ENCODE data around the gene TMEM101.
"Not testable (repeated sequence)": the region's sequence is repeated elsewhere in the genome, so short reads cannot be mapped to it uniquely, and the experiment has no call there.

Gene TMEM101

DNA sequence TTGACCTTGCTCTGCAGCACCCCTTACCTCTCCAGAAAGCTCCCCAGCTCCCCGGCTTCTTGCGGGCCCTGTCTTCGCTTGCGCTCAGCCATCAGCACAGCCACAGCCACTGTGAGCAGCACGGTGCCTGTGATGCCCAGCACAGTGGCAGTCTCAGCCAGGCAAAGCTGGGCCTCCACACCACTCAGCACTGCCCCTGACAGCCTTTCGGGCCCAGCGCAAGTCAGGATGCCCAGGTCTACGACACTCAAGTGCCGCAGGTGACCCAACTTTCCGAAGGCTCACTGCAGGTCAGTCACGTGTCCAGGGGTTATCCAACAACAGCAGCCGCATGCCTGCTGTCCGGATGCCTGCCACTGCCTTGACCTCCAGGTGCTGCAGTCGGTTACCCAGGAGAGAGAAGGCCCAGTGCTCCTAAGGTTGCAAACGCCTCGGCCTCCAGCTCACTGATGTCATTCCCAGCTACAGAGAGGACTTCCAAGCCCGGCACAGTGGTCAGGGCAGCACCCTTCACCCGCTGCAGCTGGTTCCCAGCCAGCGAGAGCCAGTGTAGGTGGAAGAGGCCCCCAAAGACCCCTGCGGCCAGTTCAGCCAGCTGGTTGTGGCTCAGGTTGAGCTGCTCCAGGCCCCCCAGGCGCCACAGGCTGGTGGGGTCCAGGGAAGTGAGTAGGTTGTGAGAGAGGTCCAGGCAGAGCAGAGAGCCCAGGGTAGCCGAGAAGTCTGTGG is 8.9 kb upstream of the TMEM101 start:
- DNase-seq (ENCODE audit: low read depth): no peak

DNA sequence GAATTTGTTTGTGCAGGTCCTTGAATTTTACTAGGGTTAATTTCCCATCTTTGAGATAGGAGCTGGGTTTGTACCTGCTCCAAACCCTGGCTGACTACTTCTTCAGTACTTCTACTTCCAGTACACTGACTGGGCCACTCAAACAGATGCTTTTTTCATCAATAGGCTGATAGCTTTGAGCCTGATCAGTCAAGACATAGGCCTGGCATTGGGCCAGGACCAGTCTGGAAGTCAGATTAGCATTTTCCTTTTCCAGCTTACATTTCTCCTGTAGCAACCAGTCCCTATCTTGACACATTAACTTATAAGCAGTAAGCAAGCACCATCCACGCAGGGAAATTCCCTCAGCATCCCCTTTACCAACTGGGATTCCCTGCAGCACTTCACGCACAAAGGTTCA is 7.5 kb upstream of the TMEM101 start:
- DNase-seq (ENCODE audit: low read depth): no peak

DNA sequence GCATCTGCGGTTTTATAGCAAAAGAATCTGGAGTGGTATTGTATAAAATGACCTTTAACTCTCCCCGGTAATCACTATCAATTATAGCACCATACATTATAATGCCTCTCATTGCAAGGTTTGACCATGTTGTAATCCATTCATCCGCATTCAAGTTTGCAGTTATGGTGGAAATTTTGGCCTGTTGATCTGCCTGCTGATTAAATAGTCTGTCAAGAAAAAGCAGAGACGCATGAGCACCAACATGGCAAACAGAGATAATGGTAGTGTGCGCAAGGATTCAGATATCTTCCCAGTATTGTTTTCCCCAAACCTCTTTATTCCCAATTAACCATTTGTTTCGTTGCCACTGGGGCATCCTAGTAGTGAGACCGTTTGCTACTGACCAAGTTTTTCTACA is 6.5 kb upstream of the TMEM101 start:
- not testable (repeated sequence) for DNase-seq (ENCODE audit: low read depth)

DNA sequence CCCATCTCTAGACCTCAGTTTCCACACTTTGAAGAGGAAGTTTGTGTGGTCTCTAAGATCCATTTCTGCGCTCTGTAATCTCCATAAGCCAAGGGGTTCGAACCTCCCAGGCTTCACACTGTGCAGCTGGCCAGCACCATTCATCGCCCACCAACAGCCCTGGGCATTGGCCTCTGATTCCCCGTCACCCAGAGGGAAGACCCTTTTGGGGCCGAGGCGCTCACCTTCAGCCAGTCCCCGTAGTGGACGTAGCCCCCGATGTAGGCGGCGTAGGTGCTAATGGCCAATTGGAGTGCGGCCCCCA is 678 bp downstream of the TMEM101 start:
- DNase-seq (ENCODE audit: low read depth): no peak

DNA sequence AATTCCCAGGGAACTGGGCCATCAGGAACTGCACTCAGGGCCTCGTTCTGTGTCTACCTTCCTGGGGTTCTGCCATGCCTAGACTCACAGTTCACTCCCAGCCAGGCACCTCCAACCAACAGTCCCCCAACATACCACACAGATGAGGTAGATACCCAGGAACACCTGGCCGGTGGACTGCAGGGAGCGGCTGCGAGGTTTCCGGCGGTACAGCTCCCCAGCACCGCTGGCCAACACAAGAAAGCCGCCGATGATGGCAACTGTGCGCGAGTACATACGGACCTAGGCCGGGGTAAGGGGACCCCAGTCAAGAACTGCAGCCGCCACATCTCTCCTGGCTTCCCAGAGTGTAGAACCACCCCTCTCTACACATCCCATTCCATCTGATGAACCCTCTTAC is 1.9 kb downstream of the TMEM101 start:
- no peak for DNase-seq (ENCODE audit: low read depth)

DNA sequence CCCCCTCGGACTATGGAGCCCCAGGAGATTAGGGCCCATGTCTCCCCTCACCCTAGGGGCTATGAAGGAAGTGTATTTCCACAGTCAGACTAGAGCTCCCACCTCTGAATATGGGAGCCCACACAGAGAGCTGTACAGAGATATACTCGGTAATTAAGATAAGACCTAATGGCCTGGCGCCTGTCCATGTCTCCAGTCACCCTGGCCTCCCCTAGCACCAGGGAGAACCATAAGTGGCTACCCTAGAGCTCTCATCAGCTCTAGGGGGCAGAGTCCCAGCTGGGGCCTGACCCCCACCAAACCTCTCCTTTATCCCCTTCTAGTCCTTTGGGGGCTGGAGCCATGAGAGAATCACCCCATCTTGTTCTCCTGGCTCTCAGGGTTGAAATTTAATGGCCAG is 2.4 kb downstream of the TMEM101 start:
- no peak for DNase-seq (ENCODE audit: low read depth)

DNA sequence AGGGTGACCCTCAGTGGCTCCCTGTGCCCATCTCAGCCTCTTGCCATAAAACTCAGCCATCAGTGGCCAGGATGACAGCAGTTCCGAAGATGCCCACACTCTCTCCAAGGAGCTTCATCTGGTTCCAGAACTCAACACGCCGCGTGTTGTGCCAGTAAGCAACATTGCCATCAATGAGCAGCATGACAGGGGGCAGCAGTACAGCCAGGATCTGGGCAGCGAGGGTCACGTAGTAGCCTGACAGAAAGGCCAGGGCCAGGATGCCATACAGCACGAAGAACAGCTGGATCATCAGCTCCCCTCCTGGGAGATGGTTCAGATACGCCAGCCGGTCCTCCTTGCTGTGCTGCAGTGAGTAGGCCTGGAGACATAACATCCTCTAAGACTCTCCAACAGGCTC is 2.9 kb downstream of the TMEM101 start:
- no peak for DNase-seq (ENCODE audit: low read depth)

DNA sequence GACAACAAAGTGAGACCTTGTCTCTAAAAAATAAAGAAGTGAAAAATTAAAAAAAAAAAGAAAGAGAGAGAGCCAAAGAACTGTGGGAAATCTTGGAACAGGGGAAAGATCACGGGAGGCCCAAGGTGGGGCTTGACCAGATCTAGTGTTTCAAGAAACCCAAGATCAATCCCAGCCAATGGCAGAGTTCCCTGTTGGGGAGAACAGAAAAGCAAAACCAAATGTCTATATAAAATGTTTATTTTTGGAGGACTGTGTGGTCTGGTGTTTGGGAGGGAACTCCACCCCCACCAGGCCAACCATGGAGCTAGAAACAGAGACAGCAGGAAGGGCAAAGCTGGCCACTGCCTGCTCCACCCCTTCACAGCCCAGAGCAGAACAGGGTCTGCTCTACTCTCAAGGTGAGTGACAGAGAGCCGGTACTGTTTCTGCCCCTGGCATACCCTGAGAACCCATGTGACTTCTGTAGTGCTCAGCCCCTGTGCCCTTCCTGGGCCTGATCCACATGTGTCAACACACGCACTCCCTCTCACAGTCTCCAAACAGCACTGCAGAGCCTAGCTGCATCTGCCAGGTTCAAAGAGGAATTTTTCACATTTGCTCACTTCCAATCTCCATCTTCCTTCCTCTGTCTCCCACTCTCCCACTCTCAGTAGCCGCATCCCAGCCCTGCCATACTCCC is 3.7 kb downstream of the TMEM101 start:
- peak; percentile 75 for DNase-seq (ENCODE audit: low read depth)

DNA sequence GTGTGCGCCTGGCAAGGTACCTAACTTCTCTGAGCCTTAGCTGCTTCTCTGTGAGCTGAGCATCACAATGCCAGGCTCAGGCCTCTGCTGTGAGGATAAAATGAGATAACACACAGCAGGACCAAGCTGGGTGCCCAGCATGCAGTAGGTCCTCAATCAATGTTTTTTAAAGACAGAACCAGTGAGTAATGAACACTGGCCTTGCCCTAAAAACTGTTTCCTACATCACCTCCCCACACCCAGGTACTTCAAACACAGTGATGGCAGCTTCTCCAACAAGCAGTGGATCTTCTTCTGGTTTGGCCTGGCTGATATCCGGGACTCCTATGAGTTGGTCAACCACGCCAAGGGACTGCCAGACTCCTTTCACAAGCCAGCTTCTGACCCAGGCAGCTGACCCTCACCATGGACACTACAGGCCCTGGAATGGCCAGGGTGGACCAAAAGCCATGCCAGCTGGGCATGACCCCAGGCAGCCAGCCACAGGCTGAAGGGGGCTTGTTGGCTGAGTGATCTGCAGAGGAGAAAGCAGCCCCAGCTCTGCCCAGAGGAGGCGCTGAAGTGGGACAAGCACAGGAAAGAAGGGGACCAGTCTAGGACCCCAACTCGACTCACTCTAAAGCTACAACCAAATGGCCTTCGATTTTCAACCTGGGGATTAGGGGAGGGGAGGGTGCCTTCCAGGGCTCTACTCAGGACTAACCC is 6.4 kb downstream of the TMEM101 start:
- no peak for DNase-seq (ENCODE audit: low read depth)

DNA sequence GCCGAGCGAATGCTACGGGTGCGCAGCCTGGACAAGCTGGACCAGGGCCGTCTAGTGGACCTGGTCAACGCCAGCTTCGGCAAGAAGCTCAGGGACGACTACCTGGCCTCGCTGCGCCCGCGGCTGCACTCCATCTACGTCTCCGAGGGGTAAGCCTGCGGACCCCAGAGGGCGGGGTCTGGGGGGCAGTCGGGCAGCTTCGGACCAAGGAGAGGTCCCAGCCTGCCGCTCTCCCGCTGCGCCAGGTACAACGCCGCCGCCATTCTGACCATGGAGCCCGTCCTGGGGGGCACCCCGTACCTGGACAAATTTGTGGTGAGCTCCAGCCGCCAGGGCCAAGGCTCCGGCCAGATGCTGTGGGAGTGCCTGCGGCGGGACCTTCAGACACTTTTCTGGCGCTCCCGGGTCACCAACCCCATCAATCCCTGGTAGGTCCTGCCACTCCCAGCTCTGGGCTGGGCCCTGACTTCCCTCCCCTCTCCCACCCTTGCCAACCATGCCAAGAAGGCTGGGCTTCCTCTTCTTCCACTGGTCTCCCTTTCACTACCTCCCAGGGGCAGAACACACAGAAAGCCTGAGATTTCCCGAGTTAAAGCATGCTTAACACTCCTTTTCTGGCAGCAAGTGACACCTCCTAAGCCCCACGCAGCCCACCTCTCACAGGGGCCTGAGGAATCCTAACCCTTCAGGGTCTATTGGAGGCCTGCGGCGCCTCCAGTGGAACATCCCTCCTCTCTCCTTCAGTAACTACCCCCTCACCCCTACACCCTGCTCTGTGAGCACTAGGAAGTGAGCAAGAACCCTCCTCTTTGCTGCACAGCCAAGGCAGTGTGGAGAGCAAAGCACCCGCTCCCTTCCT is 7.2 kb downstream of the TMEM101 start:
- peak; percentile 54 for DNase-seq (ENCODE audit: low read depth)

DNA sequence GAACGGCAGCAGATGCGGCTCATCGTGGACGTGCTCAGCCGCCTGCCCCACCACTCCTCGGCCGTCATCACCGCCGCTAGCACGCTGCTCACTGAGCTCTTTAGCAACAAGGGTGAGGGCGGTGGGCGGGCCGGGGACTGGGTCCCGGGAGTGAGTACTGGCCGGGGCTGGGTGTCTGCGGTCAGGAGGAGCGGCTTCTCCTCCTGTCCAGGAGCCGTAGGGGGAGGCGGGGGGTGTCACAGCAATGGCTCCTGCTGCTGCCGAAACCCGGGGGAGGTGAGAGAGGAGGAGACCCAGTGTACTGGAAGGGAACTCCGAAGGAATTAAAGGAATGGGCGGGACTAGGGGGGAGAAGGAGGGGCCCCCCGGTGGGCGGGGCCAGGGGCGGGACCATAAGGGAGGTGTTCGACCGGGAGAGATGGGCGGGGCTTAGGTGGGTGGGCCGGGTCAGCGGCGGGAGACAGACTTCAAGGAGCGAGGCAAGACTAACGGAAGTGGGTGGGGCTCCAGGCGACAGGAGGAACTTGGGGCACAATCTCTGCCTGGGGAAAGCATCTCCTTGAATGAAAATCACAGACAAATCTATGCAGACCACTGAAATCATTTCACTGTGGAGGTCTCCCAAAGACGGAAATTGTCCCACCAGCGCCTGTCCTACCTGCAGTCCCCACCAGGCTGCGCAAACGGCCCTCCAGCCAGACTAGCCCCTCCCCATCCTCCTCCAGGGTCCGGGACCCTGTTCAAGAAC is 8.0 kb downstream of the TMEM101 start:
- peak; percentile 98 for DNase-seq (ENCODE audit: low read depth)

DNA sequence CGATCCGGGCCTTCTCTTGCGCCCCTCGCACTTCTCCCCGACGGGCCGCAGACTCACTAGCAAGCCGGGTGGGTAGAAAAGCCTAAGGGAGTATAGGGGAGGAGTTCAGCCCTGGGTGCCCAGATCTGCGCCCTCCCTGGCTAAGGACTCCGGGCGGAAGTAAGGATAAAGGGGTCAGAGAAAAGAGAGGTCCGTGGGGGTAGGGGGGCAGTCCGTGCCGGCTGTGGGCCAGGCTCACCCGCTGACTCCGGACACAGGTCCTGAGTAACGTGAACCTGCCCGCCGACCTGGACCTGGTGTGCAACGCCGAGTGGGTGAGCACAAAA is 8.5 kb downstream of the TMEM101 start:
- no peak for DNase-seq (ENCODE audit: low read depth)

DNA sequence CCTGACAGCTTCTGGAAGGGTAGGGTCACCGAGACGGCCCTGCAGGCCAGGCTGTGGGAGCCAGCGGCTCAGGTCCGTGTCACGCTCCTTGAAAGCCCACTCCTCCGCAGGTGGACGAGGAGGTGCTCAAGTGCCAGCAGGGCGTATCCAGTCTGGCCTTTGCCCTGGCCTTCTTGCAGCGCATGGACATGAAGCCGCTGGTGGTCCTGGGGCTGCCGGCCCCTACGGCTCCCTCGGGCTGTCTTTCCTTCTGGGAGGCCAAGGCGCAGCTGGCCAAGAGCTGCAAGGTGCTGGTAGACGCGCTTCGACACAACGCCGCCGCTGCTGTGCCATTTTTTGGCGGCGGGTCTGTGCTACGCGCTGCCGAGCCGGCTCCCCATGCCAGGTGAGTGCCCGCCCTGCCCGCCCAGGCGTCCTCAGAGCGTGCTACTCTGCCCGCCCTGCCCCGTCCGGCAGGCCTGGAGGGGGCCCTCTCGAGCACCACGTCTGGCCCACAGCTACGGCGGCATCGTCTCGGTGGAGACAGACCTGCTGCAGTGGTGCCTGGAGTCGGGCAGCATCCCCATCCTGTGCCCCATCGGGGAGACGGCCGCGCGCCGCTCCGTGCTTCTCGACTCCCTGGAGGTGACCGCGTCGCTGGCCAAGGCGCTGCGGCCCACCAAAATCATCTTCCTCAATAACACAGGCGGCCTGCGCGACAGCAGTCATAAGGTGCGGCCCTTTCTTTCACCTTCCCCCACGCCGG is 9.1 kb downstream of the TMEM101 start:
- no peak for DNase-seq (ENCODE audit: low read depth)

DNA sequence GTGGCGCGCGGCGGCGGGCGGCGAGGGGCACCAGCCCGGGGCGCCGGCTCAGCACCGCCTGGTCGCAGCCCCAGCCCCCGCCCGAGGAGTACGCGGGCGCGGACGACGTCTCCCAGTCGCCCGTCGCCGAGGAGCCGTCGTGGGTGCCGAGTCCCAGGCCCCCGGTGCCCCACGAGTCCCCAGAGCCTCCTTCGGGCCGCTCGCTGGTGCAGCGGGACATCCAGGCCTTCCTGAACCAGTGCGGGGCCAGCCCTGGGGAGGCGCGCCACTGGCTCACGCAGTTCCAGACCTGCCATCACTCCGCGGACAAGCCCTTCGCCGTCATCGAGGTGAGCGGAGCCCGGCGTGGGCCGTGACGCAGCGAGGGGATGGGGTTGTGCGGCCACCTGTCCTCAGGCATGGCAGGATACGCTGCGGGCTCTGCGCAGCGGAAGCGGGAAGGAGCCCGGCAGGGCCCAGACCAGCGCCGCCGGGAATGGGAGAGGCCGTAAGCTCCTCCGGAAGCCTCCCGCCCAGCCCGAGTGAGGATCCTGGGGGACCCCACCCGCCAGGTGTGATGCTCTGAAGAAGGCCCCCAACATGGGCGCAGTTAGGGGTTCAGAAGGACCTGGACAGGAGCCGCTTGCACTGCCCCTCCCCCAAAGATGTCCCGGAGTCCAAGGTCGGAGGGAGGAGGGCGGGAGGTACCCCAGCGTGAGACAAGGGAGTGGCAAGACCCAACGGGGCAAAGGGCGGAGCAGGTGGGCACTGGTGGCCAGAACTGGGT is 9.8 kb downstream of the TMEM101 start:
- no peak for DNase-seq (ENCODE audit: low read depth)

DNA sequence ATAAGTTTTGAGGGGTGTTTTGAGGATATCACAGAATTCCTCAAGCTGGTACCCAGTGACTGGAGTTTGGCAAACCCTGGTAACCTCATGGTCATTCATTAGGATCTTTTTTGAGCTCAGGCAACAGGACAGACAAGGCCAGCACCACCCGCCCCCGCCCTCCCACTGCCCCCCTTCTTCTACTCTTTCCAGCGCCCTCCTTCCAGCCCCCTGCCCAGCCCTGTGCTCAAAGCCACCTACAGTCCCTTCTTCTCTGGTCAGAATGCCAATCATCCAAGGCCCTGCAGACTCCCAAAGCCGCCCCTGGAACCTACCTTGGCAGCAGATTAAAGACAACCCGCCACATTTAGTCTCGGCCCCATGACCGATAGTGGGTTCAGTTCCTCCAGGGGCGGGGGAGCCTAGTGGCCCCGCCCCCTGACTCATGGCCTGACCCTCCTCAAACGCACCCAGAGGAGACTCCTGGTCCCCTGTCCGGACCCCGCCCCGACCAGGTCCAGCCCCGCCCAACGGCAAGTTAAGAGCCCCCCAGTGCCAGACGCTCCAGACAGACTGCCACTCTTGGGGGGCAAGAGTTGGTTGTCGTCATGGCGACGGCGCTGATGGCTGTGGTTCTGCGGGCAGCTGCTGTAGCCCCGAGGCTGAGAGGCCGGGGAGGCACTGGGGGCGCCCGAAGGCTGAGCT is 10.5 kb downstream of the TMEM101 start, which contains the start of gene NAGS:
NAGS (plus strand) TSS at position 546 of the 684 bp plus-strand sequence; CDS start at position 588, 42 bp downstream.
- no peak for DNase-seq (ENCODE audit: low read depth)

DNA sequence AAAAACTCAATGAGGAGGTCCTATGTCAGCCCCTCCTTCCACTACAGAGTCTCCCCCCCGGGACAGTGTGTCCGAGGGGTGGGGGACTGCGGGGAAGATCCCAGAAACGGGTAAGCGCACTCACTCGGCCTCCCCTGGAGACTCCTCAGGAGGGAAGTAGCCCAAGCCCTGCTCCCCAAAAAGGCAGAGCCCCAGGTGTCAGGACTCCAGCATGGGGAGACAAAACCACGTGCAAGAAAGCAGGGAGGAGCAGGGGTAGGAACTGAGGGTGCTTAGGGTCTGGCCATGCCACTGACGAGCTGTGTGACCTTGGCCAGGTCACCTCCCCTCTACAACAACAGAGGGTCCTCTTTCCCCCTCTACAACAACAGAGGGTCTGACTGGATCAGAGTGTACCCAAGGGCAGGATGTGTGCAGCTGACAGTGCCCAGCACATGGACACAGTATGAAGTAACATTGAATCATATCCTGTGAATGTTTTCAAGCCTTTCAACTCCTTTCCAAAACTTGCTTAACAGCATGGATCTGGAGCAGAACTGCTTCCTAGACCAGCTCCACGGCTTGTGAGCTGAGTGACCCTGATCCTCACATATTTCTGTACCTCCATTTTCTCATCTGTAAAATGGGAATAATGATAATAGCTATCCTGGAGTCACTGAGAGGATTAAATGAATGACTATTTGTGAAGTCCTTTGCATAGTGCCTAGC is 12.5 kb downstream of the TMEM101 start:
- peak; percentile 86 for DNase-seq (ENCODE audit: low read depth)

DNA sequence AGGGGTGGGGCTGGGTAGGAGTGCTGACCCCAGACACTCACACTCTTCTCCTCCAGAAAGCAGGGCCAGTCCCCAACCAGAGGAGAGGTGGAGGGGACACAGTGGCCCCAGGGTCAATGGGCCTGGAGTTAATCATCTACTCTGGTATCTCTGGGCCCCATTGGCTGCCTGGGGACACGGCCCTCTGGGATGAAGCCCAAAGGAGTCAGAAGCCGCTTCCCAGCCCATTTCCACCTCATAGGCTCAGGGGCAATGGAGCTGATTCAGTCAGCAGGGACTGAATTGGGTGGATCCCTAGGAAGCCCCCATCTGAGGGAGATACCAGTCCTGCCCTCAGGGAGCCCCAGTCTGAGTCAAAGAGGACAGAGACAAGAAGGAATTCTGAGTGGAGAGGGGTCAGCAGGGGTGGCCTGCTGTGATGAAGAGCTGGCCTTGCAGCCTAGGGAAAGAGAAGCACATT is 13.3 kb downstream of the TMEM101 start:
- peak; percentile 26 for DNase-seq (ENCODE audit: low read depth)

DNA sequence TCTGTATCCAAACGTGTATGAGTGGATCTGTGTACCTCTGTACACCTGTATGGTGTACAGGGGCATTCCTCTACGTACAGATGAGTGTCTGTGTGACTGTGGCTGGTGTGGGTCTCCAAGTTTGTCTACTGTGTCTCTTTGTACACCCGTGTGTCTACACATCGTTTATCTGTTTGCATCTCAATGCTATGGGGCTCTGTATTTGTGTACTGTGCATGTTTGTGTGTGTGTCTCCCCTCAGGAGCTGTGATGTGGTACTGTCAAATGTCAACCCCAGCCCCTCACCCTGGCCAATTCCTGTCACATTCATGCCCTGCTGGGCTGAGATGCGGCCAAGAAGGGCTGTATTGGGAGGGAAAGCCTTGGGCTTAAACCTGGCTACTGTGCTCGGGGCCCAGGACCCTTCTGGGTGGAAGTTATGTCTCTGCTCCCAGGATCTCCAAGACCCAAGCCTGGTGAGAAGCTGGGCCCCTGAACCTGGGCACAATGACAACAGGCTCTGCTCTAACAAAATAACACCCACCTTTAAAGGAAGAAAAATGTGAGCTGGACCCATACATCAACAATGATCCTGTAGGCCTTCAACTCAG is 13.8 kb downstream of the TMEM101 start:
- DNase-seq (ENCODE audit: low read depth): no peak

All from EH (cell line).